SK-N-MC (cell line): Measurements from ENCODE around the gene C1orf167.

Source experiments
- EZH2 ChIP-seq: fragments of 200-600 bp; sonication (generic); IDR thresholded peaks from one replicate; pipeline ENCODE4 v1.6.1; 2017; ENCODE audit warnings: antibody characterized with exemption
- POLR2AphosphoS5 ChIP-seq: IDR thresholded peaks from 2 replicates; pipeline ENCODE4 v1.6.1; 2012; ENCODE audit warnings: mild to moderate bottlenecking, low read depth, low read length, borderline replicate concordance

DNA sequence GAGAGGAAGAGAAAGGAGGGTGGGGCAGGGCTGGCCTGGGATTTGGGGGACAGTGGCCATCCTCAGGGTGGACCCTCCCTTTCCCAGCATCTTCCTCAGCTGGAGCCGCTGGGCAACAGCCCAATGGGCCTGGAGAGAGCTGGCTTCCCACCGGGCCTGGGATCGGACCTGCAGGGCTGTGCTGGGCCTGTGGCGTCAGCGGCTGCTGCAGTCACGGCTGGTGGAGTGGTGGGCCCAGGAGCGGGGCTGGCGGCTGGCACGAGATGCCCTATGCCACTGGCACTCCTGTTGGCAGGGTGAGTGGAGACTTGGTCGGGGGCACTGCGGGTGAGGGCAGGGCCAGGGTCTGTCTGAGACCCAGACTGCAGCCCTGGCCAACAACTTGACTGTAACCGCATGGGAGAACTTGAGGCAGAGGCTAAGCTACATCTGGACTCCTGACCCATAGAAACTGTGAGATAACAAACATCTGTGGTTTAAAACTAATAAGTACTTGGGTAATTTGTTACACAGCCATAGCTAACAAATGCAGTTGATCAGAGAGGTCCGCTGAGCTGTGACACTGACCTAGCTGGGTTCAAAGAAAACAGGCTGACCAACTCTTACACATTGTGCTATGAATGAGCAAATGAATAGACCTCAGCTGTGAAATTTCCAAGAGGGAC is 17.9 kb downstream of the C1orf167 start:
- TF ChIP-seq POLR2AphosphoS5: no peak
- no peak for TF ChIP-seq EZH2
